Neural cell (in vitro differentiated cells): ENCODE results near the gene SALL3.

Experiments
- CTCF ChIP-seq: fragments of 450-650 bp; IDR thresholded peaks from 2 replicates; pipeline ENCODE4 v1.5.1; 2014; ENCODE audit warnings: antibody characterized with exemption, mild to moderate bottlenecking, moderate library complexity; ENCODE audit not compliant: poor library complexity, severe bottlenecking
- EP300 ChIP-seq: fragments of 450-650 bp; conservative IDR thresholded peaks from 2 replicates; pipeline ENCODE4 v1.6.1; 2014; ENCODE audit warnings: antibody characterized with exemption, mild to moderate bottlenecking, moderate library complexity; ENCODE audit not compliant: poor library complexity, severe bottlenecking
- EZH2 ChIP-seq: fragments of 200-600, 300-800 bp; shearing (Covaris generic), sonication (generic); IDR thresholded peaks from 2 replicates; pipeline ENCODE4 v1.6.1; 2014; ENCODE audit warnings: antibody characterized with exemption, low read length, borderline replicate concordance, mild to moderate bottlenecking; ENCODE audit not compliant: insufficient read depth, poor library complexity, severe bottlenecking
- MXI1 ChIP-seq: fragments of 450-650 bp; conservative IDR thresholded peaks from 2 replicates; pipeline ENCODE4 v1.6.1; 2014; ENCODE audit warnings: antibody characterized with exemption, mild to moderate bottlenecking; ENCODE audit not compliant: poor library complexity, severe bottlenecking
- POLR2AphosphoS5 ChIP-seq: IDR thresholded peaks from 2 replicates; pipeline ENCODE4 v1.6.1; 2012
- RAD21 ChIP-seq: fragments of 450-650 bp; conservative IDR thresholded peaks from 2 replicates; pipeline ENCODE4 v1.6.1; 2014; ENCODE audit warnings: antibody characterized with exemption, mild to moderate bottlenecking, moderate library complexity
- REST ChIP-seq: IDR thresholded peaks from 2 replicates; pipeline ENCODE4 v1.6.1; 2012; ENCODE audit warnings: borderline replicate concordance
- SMC3 ChIP-seq: fragments of 450-650 bp; conservative IDR thresholded peaks from 2 replicates; pipeline ENCODE4 v1.6.1; 2014; ENCODE audit warnings: antibody characterized with exemption, mild to moderate bottlenecking, moderate library complexity; ENCODE audit not compliant: poor library complexity

GRCh38 chr18:79026491-79026890 lies 46.9 kb downstream of the SALL3 start:
- TF ChIP-seq POLR2AphosphoS5 (no peak), CTCF (no peak), EZH2 (no peak), EP300 (no peak), MXI1 (no peak), REST (no peak), SMC3 (no peak), RAD21 (no peak)
